AG04449 (cell line): ENCODE data around the gene PTGIS.

Source experiments
- CTCF ChIA-PET: fragments of 350-600 bp; formaldehyde crosslinking; extraction: SDS; loops from one replicate; lab custom pipeline; 2021; ENCODE audit warnings: antibody characterized with exemption; lab: Yijun Ruan, JAX
- POLR2A ChIA-PET: fragments of 400-600, 350-600 bp; formaldehyde crosslinking; extraction: SDS; loops from one replicate; lab custom pipeline; 2020; ENCODE audit warnings: antibody characterized with exemption, inconsistent platforms; lab: Yijun Ruan, JAX
- DNase-seq: peaks from one replicate; pipeline ENCODE4 v3.0.0-alpha.2; 2010; ENCODE audit warnings: low read depth, low spot score
- H3K4me3 ChIP-seq: 2 replicates; pipeline ENCODE4 v1.5.1; 2011; ENCODE audit warnings: low read depth, mild to moderate bottlenecking, control low read depth, low read length
- TF ChIP-seq, protein P1 (sequence below): IDR thresholded peaks from one replicate; pipeline ENCODE4 v1.5.1; 2011; ENCODE audit warnings: mild to moderate bottlenecking, moderate library complexity, low read length, control low read depth, inconsistent platforms; ENCODE audit not compliant: insufficient read depth; ENCODE audit errors: missing control alignments

PTGIS gene

DNA sequence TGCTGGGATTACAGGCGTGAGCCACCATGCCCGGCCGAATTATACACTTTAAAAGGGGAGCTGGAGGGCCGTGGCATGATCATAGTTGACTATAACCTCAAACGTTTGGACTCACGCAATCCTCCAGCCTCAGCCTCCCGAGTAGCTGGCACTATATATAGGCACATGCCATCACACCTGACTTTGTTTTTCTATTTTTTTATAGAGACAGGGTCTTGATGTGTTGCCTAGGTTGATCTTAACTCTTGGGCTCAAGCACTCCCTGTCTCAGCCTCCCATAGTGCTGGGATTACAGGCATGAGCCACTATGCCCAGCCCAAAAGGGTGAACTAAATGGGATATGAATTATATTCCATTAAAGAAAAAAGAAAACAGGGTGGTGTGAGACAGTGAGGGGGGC is 7.8 kb downstream of the PTGIS start:
- ChIA-PET CTCF (no interaction called here), POLR2A (no interaction called here)
- no peak for DNase-seq
- TF ChIP-seq, protein P1, sequence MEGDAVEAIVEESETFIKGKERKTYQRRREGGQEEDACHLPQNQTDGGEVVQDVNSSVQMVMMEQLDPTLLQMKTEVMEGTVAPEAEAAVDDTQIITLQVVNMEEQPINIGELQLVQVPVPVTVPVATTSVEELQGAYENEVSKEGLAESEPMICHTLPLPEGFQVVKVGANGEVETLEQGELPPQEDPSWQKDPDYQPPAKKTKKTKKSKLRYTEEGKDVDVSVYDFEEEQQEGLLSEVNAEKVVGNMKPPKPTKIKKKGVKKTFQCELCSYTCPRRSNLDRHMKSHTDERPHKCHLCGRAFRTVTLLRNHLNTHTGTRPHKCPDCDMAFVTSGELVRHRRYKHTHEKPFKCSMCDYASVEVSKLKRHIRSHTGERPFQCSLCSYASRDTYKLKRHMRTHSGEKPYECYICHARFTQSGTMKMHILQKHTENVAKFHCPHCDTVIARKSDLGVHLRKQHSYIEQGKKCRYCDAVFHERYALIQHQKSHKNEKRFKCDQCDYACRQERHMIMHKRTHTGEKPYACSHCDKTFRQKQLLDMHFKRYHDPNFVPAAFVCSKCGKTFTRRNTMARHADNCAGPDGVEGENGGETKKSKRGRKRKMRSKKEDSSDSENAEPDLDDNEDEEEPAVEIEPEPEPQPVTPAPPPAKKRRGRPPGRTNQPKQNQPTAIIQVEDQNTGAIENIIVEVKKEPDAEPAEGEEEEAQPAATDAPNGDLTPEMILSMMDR: no peak
- no peak overlapping the region for H3K4me3 ChIP-seq

DNA sequence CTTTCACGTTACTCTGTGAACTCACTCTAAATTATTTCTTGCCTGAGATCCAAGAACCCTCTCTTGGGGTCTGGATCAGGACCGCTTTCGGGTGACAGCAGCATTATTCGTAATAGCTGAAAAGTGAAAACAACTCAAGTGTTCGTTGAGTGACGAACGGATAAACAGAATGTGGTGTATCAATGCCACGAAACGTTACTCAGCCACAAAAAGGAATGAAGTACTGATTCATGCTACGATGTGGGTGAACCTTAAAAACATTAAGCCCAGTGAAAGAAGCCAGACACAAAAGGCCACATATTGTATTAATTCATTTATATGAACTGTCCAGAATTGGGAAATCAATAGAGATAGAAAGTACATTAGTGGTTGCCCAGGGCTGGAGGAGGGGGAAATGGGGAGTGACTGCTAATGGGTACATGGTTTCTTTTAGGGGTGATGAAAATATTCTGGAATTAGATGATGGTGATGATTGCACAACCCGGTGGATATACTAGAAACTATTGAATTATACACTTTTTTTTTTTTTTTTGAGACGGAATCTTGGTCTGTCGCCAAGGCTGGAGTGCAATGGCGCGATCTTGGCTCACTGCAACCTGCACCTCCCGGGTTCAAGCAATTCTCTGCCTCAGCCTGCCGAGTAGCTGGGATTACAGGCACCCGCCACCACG is 8.4 kb downstream of the PTGIS start:
- TF ChIP-seq, protein P1: no peak
- no peak for DNase-seq
- no peak overlapping the region for H3K4me3 ChIP-seq
- POLR2A ChIA-PET: no interaction called here
- CTCF ChIA-PET: interaction anchor here (1.9 to 4.0 kb wide), 2 partner anchors 17 to 48 kb away, joined by 5 to 39 read pairs; no protein-coding TSS in a partner anchor

DNA sequence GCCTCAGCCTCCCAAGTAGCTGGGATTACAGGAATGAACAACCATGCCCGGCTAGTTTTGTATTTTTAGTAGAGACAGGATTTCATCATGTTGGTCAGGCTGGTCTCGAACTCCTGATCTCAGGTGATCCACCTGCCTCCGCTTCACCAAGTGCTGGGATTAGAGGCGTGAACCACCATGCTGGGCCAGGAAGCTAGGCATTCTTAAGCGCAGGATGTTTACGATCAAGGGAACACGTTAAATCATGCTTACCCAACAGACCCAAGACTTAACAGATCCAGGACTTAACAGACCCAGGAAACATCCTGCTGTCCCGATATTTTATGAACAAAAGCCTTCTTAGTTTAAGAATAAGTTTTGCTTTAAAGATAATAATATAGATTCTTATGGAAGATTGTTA is 9.1 kb downstream of the PTGIS start:
- DNase-seq: no peak
- no peak overlapping the region for H3K4me3 ChIP-seq
- ChIA-PET CTCF (interaction anchor here (1.0 to 4.0 kb wide), 3 partner anchors 17 to 49 kb away, joined by 3 to 39 read pairs (median 5); no protein-coding TSS in a partner anchor), POLR2A (no interaction called here)
- TF ChIP-seq, protein P1: no peak

DNA sequence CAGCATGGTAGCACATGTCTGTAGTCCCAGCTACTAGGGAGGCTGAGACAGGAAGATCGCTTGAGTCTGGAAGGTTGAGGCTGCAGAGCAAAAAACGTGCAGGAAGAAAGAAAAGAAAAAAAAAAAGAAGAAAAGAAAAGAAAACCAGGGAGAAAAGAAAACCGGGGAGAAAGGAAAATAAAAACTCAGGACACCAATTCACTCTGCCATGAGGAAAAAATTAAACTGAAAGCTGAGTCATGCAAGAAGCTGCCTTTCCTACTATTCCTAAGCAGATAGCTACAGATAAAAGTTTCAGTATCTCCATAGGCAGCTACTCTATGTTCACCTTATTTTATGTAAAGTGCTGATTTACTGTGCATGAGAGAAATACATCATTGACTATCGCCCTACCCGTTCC is 10.5 kb downstream of the PTGIS start:
- no peak for DNase-seq
- H3K4me3 ChIP-seq: no peak overlapping the region
- CTCF ChIA-PET: interaction anchor here (1.1 to 4.0 kb wide), 4 partner anchors 15 to 224 kb away, joined by 3 to 39 read pairs (median 6); no protein-coding TSS in a partner anchor
- TF ChIP-seq, protein P1: no peak
- POLR2A ChIA-PET: no interaction called here

DNA sequence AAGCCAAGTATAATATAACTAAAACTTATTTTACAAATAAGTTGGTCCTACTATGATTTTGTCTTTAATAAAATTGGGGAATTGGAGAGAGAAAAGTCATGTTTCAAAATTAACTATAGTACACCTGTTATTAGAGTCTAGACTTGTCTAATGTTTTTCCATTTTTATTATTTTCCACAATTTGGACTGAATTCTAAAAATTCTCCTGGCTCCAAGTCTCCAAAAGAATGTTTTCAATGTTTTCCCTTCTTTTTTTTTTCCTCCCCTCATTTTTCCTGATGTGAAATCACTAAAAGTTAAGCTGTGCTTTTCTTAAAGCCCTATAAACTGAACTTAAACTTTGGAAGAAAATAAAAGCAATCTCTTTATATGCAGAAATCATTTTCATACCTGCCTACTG is 11.3 kb downstream of the PTGIS start:
- POLR2A ChIA-PET: no interaction called here
- H3K4me3 ChIP-seq: no peak overlapping the region
- TF ChIP-seq, protein P1: no peak
- CTCF ChIA-PET: interaction anchor here (1.1 to 4.0 kb wide), 5 partner anchors 14 to 224 kb away, joined by 3 to 39 read pairs (median 6); no protein-coding TSS in a partner anchor
- DNase-seq: no peak

DNA sequence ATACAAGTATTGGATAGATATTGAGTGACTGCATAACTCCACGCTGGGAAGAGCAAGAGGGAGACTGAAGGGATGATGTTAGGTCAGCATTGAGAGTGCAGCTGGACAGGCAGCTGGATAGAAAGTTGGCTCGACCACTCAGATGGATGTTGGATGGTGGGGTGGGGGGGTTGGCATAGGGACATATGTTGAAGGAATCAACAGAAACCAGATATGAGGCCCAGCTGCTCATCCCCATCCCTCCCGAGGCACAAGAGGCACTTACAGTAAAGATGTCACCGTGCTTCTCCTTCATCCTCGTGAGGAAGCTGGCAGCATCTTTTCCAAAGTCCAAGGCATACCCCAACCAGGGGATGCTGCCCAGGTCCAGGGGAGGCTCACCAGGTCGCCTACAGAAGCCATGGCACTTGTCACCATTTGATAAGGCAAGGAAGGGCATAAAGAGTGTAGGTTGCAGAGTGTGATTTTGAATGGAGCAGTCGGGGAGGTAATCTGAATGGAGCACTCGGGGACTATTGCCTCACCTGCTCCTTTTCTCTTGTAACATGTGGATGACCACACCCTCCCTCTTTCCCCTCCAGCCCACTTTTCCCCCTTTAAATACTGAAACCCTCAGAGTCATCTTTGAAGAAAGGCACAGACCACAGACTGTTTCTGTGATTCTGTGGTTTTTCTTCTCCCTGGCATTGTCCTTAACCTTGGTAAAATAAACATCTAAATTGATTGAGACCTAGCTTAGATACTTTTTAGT is 18.0 kb downstream of the PTGIS start:
- CTCF ChIA-PET: interaction anchor here (1.0 to 7.6 kb wide), 3 partner anchors 9 to 62 kb away, joined by 3 to 100 read pairs (median 3); no protein-coding TSS in a partner anchor
- TF ChIP-seq, protein P1: no peak
- POLR2A ChIA-PET: no interaction called here

More for the DNA sequence above, 18.0 kb downstream of the PTGIS start:
- H3K4me3 ChIP-seq: no peak overlapping the region
- no peak for DNase-seq
